Testis (tissue), 3 donors: ENCODE data around the gene PADI6. TPM values are rescaled to one million over a fixed set of nuclear protein-coding genes. Genes with fewer than 3 reads are reported as not detected.
A peak's percentile ranks its signal among the peaks of the same experiment; 100 is the strongest.

Source experiments
- DNase-seq: peaks from one replicate; pipeline ENCODE4 v3.0.0-alpha.2; 2019
- H3K27ac ChIP-seq, 2 donors: fragments of 200-600 bp; sonication (generic); one replicate each; pipeline ENCODE4 v1.5.1; 2019
- H3K27me3 ChIP-seq: fragments of 200-600 bp; sonication (generic); one replicate; pipeline ENCODE4 v1.5.1; 2019
- H3K36me3 ChIP-seq: fragments of 200-600 bp; sonication (generic); one replicate; pipeline ENCODE4 v1.5.1; 2017; ENCODE audit warnings: low read depth; ENCODE audit errors: missing control alignments
- H3K4me1 ChIP-seq: fragments of 200-600 bp; sonication (generic); one replicate; pipeline ENCODE4 v1.5.1; 2019
- H3K4me3 ChIP-seq, 2 donors: fragments of 200-600 bp; sonication (generic); one replicate each; pipeline ENCODE4 v1.5.1; 2017 to 2019
- H3K9me3 ChIP-seq: fragments of 200-600 bp; sonication (generic); one replicate; pipeline ENCODE4 v1.5.1; 2017
- POLR2A ChIP-seq: fragments of 450-650 bp; IDR thresholded peaks from one replicate; pipeline ENCODE4 v1.6.1; 2017; ENCODE audit warnings: antibody characterized with exemption, mild to moderate bottlenecking, moderate library complexity
- WGBS, 2 donors: methylation state at CpG; one replicate each; pipeline ENCODE4 v1.1.5; 2018; 5-methylcytosine and 5-hydroxymethylcytosine counted together
- intact Hi-C: fragments of 100-400 bp; cut with DNase I; formaldehyde crosslinking; loops from one replicate; pipeline ENCODE4 v1.15.1; 2023; ENCODE audit warnings: low total_unique reads
- polyA plus RNA-seq: library from polyadenylated mRNA; stranded (reverse); fragments of 350-450 nt; fragmentation: Illumina TruSeq; extraction: RNeasy Lipid Tissue Mini Kit (QIAGEN cat#74804); gene quantifications from one replicate; pipeline ENCODE4 v1.2.3, GENCODE V29; 2014; ENCODE audit warnings: low read depth, low replicate concordance; ENCODE audit not compliant: insufficient read depth
- total RNA-seq, 2 donors: library from RNA; depleted of rRNA; stranded (reverse); fragments of >200 nt; gene quantifications; one replicate each; pipeline ENCODE4 v1.2.3, GENCODE V29; 2016
- TF ChIP-seq, protein P1 (sequence below), 3 experiments: fragments of 450-650 bp in 2 of 3; fragments of 200-600 bp in 1 of 3; sonication (generic) in 1 of 3; IDR thresholded peaks; one replicate each; pipeline ENCODE4 v1.5.1; 2016 to 2019; ENCODE audit warnings: antibody characterized with exemption in 3 of 3, mild to moderate bottlenecking in 2 of 3, moderate library complexity in 1 of 3

Gene PADI6
- total and polyA plus RNA-seq, 3 donors from 2014 or later, result 0.25 TPM; not detected in 2

DNA sequence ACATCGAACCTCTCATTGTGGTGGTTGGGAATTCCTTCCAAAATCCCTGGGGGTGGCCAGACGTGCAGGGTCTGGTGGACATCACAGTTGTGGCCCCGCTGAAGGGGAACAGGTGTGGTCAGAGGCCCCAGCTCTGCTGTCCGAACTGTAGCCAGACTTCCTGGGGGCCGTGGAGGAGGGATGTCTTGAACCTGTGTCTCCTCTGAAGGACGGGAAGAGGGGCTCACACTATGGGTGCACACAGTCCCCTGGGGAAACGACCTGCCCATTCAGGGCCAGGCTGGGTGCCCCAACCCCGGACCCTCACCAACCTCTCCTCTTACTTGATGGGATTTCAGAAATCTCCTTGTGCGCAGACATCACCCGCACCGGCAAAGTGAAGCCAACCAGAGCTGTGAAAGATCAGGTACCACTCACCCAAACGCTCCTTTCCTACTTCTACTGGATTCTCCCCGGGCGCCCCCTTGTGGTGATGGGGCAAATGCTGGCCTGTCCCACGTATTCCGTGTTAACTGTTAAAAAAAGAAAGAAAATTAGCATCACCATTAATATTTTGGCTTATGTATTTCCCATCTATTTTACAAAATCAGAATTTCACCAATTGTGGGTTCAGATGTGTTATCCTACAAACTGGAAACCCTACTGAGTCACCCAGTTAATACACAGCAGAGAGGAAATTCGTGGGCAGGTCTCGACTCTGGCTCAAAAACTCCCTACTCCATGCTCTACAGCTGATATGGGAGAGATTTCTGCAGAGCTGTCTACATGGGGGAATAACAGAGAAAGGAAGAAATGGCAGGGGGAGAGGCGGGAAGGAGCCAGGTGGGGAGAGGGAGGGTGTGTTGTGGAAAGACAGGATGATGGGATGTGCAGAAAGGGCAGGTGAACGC, 35.9 kb upstream of the PADI6 start:
- Histone ChIP-seq H3K9me3 (no peaks in the 10 kb centered on the region), H3K4me1 (no peaks in the 10 kb centered on the region), H3K27ac (no peak overlapping the region), H3K27me3 (no peaks in the 10 kb centered on the region), H3K4me3 (no peak overlapping the region), H3K36me3 (no peaks in the 10 kb centered on the region)
- TF ChIP-seq, protein P1, sequence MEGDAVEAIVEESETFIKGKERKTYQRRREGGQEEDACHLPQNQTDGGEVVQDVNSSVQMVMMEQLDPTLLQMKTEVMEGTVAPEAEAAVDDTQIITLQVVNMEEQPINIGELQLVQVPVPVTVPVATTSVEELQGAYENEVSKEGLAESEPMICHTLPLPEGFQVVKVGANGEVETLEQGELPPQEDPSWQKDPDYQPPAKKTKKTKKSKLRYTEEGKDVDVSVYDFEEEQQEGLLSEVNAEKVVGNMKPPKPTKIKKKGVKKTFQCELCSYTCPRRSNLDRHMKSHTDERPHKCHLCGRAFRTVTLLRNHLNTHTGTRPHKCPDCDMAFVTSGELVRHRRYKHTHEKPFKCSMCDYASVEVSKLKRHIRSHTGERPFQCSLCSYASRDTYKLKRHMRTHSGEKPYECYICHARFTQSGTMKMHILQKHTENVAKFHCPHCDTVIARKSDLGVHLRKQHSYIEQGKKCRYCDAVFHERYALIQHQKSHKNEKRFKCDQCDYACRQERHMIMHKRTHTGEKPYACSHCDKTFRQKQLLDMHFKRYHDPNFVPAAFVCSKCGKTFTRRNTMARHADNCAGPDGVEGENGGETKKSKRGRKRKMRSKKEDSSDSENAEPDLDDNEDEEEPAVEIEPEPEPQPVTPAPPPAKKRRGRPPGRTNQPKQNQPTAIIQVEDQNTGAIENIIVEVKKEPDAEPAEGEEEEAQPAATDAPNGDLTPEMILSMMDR (IDR thresholded peaks at IDR 0.05), result peak; percentile 70 to 90 (median 74)
- TF ChIP-seq POLR2A, result no peak
- WGBS, 2 donors, result 32 to 34% methylated on average over 19 to 20 of the region's 20 CpGs
- intact Hi-C loops, result no loop called here
- DNase-seq, result peak; percentile 83

DNA sequence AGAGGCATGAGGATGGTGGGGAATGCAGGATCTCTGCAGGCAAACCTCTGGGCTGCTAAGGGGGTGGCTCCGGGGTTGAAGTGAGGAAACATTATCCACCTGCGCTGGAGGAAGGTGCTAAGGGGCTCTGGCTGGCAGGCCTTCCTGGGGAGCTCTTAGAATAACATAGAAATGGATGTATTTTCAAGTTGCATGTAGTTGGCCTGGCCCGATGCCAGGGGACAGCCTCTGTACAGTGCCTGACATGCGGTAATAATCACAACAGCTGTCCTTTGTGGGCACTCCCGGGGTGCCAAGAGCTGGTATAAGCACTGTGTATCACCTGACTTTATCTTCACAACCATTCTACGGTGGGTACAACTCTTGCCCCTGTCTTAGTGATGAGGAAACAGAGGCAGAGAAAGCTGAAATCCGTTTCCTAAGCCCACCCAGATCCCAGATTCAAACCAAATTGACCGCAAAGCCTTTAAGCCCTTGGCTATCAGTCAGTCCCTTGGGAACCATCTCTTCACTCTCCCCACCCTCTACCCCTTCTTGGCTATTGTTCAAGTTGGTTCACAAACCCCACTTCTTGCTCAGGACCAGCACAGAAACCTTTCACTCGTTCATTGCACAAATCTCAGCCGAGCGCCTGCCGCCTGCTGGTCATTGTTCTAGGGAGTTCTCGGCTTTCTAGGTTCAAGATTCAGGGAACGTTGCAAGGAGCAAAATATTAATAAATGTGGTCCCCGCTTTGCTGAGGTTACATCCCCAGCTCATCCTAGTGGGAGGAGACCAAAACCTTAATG, 33.1 kb upstream of the PADI6 start:
- no peaks in the 10 kb centered on the region for H3K36me3 ChIP-seq
- H3K27ac ChIP-seq, result no peak overlapping the region
- WGBS, 2 donors, result 77 to 88% methylated on average over 15 of the region's 15 CpGs
- no peak overlapping the region for H3K4me3 ChIP-seq
- intact Hi-C loops, result no loop called here
- H3K27me3 ChIP-seq, result no peaks in the 10 kb centered on the region
- H3K9me3 ChIP-seq, result no peaks in the 10 kb centered on the region
- TF ChIP-seq, protein P1 (IDR thresholded peaks at IDR 0.05), result no peak
- no peak for TF ChIP-seq POLR2A
- no peak for DNase-seq
- H3K4me1 ChIP-seq, result no peaks in the 10 kb centered on the region

DNA sequence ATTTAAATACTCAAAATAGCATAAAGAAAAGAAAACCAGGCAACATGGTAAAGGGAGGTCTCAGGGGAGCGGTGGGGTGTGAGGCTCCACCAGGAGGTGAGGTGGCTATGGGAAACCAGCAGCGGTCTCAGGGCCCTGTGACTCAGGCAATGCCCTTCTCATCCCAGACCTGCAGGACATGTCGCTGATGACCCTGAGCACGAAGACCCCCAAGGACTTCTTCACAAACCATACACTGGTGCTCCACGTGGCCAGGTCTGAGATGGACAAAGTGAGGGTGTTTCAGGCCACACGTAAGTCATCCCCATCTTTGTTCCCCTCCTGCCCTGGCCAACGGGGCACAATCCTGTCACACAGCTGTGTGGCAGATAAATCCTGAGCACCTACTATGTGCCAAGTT, 32.5 kb upstream of the PADI6 start:
- WGBS, 2 donors, result 84 to 87% methylated on average over 6 to 7 of the region's 7 CpGs
- TF ChIP-seq, protein P1 (IDR thresholded peaks at IDR 0.05), result no peak
- TF ChIP-seq POLR2A, result no peak
- no peak overlapping the region for H3K27ac ChIP-seq
- H3K9me3 ChIP-seq, result no peaks in the 10 kb centered on the region
- intact Hi-C loops, result no loop called here
- H3K27me3 ChIP-seq, result no peaks in the 10 kb centered on the region
- H3K36me3 ChIP-seq, result no peaks in the 10 kb centered on the region
- no peak for DNase-seq
- H3K4me3 ChIP-seq, result no peak overlapping the region
- no peaks in the 10 kb centered on the region for H3K4me1 ChIP-seq

DNA sequence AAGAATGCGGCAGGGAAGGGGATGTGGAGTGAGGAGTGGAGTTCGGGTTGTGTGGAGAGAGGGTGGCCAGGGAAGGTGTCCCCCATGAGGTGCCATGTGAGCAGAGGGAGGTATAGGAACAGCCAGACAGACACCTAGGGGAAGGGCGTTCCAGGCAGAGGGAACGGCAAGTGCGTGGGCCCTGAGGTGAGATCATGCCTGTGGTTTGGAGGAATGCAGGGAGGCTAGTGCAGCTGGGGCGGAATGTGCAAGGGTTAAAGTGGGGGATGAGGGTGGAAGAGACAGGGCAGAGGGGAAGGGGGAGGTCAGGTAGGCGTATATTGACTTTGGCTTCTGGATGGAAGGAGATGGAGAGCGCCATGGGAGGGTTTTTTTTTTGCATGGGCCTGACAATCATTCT, 31.6 kb upstream of the PADI6 start:
- no peaks in the 10 kb centered on the region for H3K4me1 ChIP-seq
- no peaks in the 10 kb centered on the region for H3K36me3 ChIP-seq
- WGBS, 2 donors, result 80 to 91% methylated on average over 8 of the region's 8 CpGs
- no peak for DNase-seq
- H3K27ac ChIP-seq, result no peak overlapping the region
- intact Hi-C loops, result no loop called here
- no peaks in the 10 kb centered on the region for H3K27me3 ChIP-seq
- H3K4me3 ChIP-seq, result no peak overlapping the region
- TF ChIP-seq, protein P1 (IDR thresholded peaks at IDR 0.05), result no peak
- TF ChIP-seq POLR2A, result no peak
- no peaks in the 10 kb centered on the region for H3K9me3 ChIP-seq
